GM12878 (cell line): ENCODE data around the gene MPC2. TPM values are rescaled to one million over a fixed set of nuclear protein-coding genes. Genes with fewer than 3 reads are reported as not detected.

Experiments
- ATAC-seq: fragments of 200-7000 bp; cut with Tn5 transposase; 3 replicates; pipeline ENCODE4 v1.9.1; 2020; ENCODE audit warnings: mild to moderate bottlenecking, moderate library complexity
- BruUV-seq: library from RNA; stranded (reverse); fragments of 400-500 nt; replicated peaks from 2 replicates; lab custom pipeline; 2021; lab: Mats Ljungman, UMichigan
- CTCF ChIA-PET: fragments of 300-600 bp; sonication (Branson Sonifier 250); formaldehyde crosslinking; extraction: SDS; loops from one replicate; lab custom pipeline; 2021; ENCODE audit warnings: inconsistent platforms; lab: Yijun Ruan, JAX
- POLR2A ChIA-PET: fragments of 350-600 bp; formaldehyde crosslinking; extraction: SDS; loops from one replicate; lab custom pipeline; 2021; ENCODE audit warnings: inconsistent platforms; lab: Charles Lee
- RAD21 ChIA-PET: fragments of 300-600 bp; sonication (Branson Sonifier 250); formaldehyde crosslinking; loops from one replicate; lab custom pipeline; 2023; ENCODE audit warnings: antibody characterized with exemption; ENCODE audit not compliant: unreplicated experiment; lab: Charles Lee
- SMC1A ChIA-PET: fragments of 300-600 bp; sonication (Branson Sonifier 250); formaldehyde crosslinking; loops from one replicate; lab custom pipeline; 2023; ENCODE audit not compliant: unreplicated experiment, uncharacterized antibody; lab: Charles Lee
- DNase-seq: peaks from one replicate; pipeline ENCODE4 v3.0.0-alpha.2; 2011; ENCODE audit warnings: low read depth, low spot score
- FAIRE-seq: peaks from 3 replicates; lab custom pipeline; 2011; peaks lifted over from hg19 to GRCh38; lab: Jason Lieb, UNC
- H2AFZ ChIP-seq: 2 replicates; pipeline ENCODE4 v1.6.0; 2011; ENCODE audit warnings: low read depth, low read length, control low read depth; ENCODE audit not compliant: control insufficient read depth
- H3K27ac ChIP-seq: 2 replicates; pipeline ENCODE4 v1.5.1; 2011; ENCODE audit warnings: control low read depth; ENCODE audit not compliant: control insufficient read depth, insufficient read depth
- H3K27me3 ChIP-seq, 2 experiments: replicated peaks in 1 of 2; 2 replicates each; pipeline versions ENCODE4 v1.6.0 to v1.6.1; 2011; ENCODE audit warnings: low read length in 1 of 2; ENCODE audit not compliant: control insufficient read depth in 2 of 2, insufficient read depth in 2 of 2
- H3K36me3 ChIP-seq, 2 experiments: 2 replicates each; pipeline ENCODE4 v1.5.1; 2011; ENCODE audit warnings: low read length in 1 of 2; ENCODE audit not compliant: control insufficient read depth in 2 of 2, insufficient read depth in 2 of 2
- H3K4me1 ChIP-seq: 2 replicates; pipeline ENCODE4 v1.6.1; 2011; ENCODE audit warnings: mild to moderate bottlenecking, low read length, moderate library complexity, mixed read lengths; ENCODE audit not compliant: control insufficient read depth, insufficient read depth
- H3K4me2 ChIP-seq: 2 replicates; pipeline ENCODE4 v1.6.0; 2011; ENCODE audit warnings: control low read depth; ENCODE audit not compliant: control insufficient read depth, insufficient read depth
- H3K4me3 ChIP-seq: fragments of 200-600 bp; sonication (generic); 2 replicates; pipeline ENCODE4 v1.5.1; 2016
- H3K79me2 ChIP-seq: 2 replicates; pipeline ENCODE4 v1.6.0; 2011; ENCODE audit warnings: low read length; ENCODE audit not compliant: control insufficient read depth, insufficient read depth
- H3K9ac ChIP-seq: 2 replicates; pipeline ENCODE4 v1.8.0; 2011; ENCODE audit warnings: low read length, control low read depth, mixed read lengths; ENCODE audit not compliant: control insufficient read depth, insufficient read depth
- H3K9me3 ChIP-seq: replicated peaks from 3 replicates; pipeline ENCODE4 v1.5.1; 2011; ENCODE audit warnings: mild to moderate bottlenecking, low read length; ENCODE audit not compliant: control insufficient read depth, insufficient read depth
- H4K20me1 ChIP-seq: 2 replicates; pipeline ENCODE4 v1.6.0; 2011; ENCODE audit not compliant: control insufficient read depth, insufficient read depth
- ATF7 ChIP-seq: fragments of 450-650 bp; IDR thresholded peaks from 2 replicates; pipeline ENCODE4 v1.6.1; 2016; ENCODE audit warnings: low read depth, mild to moderate bottlenecking
- CBX3 ChIP-seq: fragments of 200-600 bp; sonication (generic); IDR thresholded peaks from 2 replicates; pipeline ENCODE4 v1.6.1; 2016; ENCODE audit warnings: low read depth, borderline replicate concordance
- CHD2 ChIP-seq: IDR thresholded peaks from 2 replicates; pipeline ENCODE4 v1.6.1; 2011; ENCODE audit warnings: low read depth, low read length, improper control_type of control experiment, borderline replicate concordance
- CTCF ChIP-seq, 3 experiments: IDR thresholded peaks in 2 of 3; conservative IDR thresholded peaks in 1 of 3; 2 replicates each; pipeline ENCODE4 v1.5.1; 2011; ENCODE audit warnings: low read depth in 3 of 3, low read length in 3 of 3, mild to moderate bottlenecking in 3 of 3, control low read depth in 2 of 3, moderate library complexity in 2 of 3, inconsistent platforms in 1 of 3, mixed read lengths in 1 of 3; ENCODE audit not compliant: control insufficient read depth in 2 of 3, insufficient read depth in 1 of 3; ENCODE audit errors: extremely low read depth in 1 of 3
- ESRRA ChIP-seq: IDR thresholded peaks from 2 replicates; pipeline ENCODE4 v1.6.1; 2012; ENCODE audit warnings: mild to moderate bottlenecking, low read length, improper control_type of control experiment
- PBX3 ChIP-seq: IDR thresholded peaks from 2 replicates; pipeline ENCODE4 v1.6.1; 2011; ENCODE audit warnings: mild to moderate bottlenecking, low read depth, low read length, moderate library complexity; ENCODE audit not compliant: insufficient replicate concordance
- TAF1 ChIP-seq: IDR thresholded peaks from 2 replicates; pipeline ENCODE4 v1.6.1; 2011; ENCODE audit warnings: mild to moderate bottlenecking, low read depth, low read length, borderline replicate concordance
- TBL1XR1 ChIP-seq: IDR thresholded peaks from 2 replicates; pipeline ENCODE4 v1.6.1; 2012; ENCODE audit warnings: low read depth, low read length, improper control_type of control experiment
- WRNIP1 ChIP-seq: IDR thresholded peaks from 2 replicates; pipeline ENCODE4 v1.6.1; 2011; ENCODE audit warnings: low read depth, low read length, improper control_type of control experiment, borderline replicate concordance
- ZNF24 ChIP-seq: fragments of 450-650 bp; IDR thresholded peaks from 2 replicates; pipeline ENCODE4 v1.6.1; 2017; ENCODE audit warnings: antibody characterized with exemption, mild to moderate bottlenecking
- ZNF592 ChIP-seq: fragments of 450-650 bp; IDR thresholded peaks from 2 replicates; pipeline ENCODE4 v1.6.1; 2017; ENCODE audit warnings: mild to moderate bottlenecking, moderate library complexity
- WGBS: methylation state at CpG from one replicate; pipeline ENCODE4 v1.1.6; 2016; ENCODE audit warnings: low lambda C conversion rate; ENCODE audit not compliant: insufficient replicate concordance, insufficient coverage; ENCODE audit errors: missing lambda C conversion rate; 5-methylcytosine and 5-hydroxymethylcytosine counted together
- in situ Hi-C: fragments of 300-500 bp; cut with MboI; formaldehyde crosslinking; loops from 9 replicates; pipeline ENCODE4 v1.14.3; 2018; ENCODE audit warnings: mixed read lengths
- intact Hi-C: fragments of 100-400 bp; cut with micrococcal nuclease; formaldehyde crosslinking; loops from one replicate; pipeline ENCODE4 v1.14.2; 2022; ENCODE audit not compliant: unreplicated experiment
- polyA plus RNA-seq, 11 experiments: library from polyadenylated mRNA; depleted of rRNA in 4 of 11; unstranded in 6 of 11; stranded (reverse) in 5 of 11; fragments of >200 nt; fragmentation: Nextera tagmentation in 4 of 11; fragmentation: Illumina TruSeq in 1 of 11; extraction: Ambion mirVana in 4 of 11; extraction: Trizol in 1 of 11; gene quantifications; 1 replicate in 1 of 11; 2 replicates in 10 of 11; pipeline versions ENCODE4 v1.2.1 to v1.2.3, GENCODE V29; 2011 to 2016; ENCODE audit warnings: inconsistent platforms in 2 of 11, missing spikeins in 2 of 11, low read depth in 1 of 11
- total RNA-seq, 4 experiments: library from RNA; depleted of rRNA in 3 of 4; stranded (reverse); fragments of >200 nt in 3 of 4; fragmentation: Illumina TruSeq in 1 of 4; extraction: Trizol in 1 of 4; gene quantifications; 2 replicates each; pipeline versions ENCODE4 v1.2.1 to v1.2.3, GENCODE V29; 2013 to 2021

Gene MPC2
- total and polyA plus RNA-seq, 10 of the 15 experiments (the other 5 are each of a cell fraction or from before 2014, with no cell fraction given): 22.5 to 164 (median 63.3) TPM

GRCh38 chr1:167955915-167956314 lies 19.0 kb upstream of the MPC2 start:
- ChIA-PET CTCF (no interaction called here), POLR2A (no interaction called here), RAD21 (no interaction called here), SMC1A (no interaction called here)
- TF ChIP-seq ATF7 (peak; percentile 54), TAF1 (no peak), WRNIP1 (no peak), PBX3 (no peak)
- ATAC-seq: no peak
- Histone ChIP-seq H3K27ac (no peak overlapping the region), H3K4me3 (no peak overlapping the region), H2AFZ (no peak overlapping the region), H3K27me3 (no peaks in the 10 kb centered on the region), H3K36me3 (peaks cover 0 to 6% of the 10 kb centered on the region in 2 experiments; a peak in 3 of 4 replicates), H3K9ac (no peak overlapping the region), H3K4me2 (no peak overlapping the region), H3K4me1 (no peaks in the 10 kb centered on the region), H4K20me1 (no peaks in the 10 kb centered on the region), H3K9me3 (no peaks in the 10 kb centered on the region; the same call in none of the 3 replicates), H3K79me2 (peaks cover 2% of the 10 kb centered on the region)
- no peak for FAIRE-seq
- intact Hi-C loops (no loop called here), in situ Hi-C loops (no loop called here)
- no peak for DNase-seq
- no TSS peak for BruUV-seq
- WGBS: 95% methylated on average over 2 of the region's 2 CpGs

GRCh38 chr1:167950569-167950968 lies 13.7 kb upstream of the MPC2 start:
- in situ Hi-C loops: no loop called here
- Histone ChIP-seq H3K4me3 (no peak overlapping the region), H3K36me3 (peaks cover 0 to 6% of the 10 kb centered on the region in 2 experiments; a peak in 3 of 4 replicates), H2AFZ (no peak overlapping the region), H3K9me3 (no peaks in the 10 kb centered on the region), H3K79me2 (peaks cover 30% of the 10 kb centered on the region), H3K4me1 (no peaks in the 10 kb centered on the region), H3K4me2 (no peak overlapping the region), H4K20me1 (no peaks in the 10 kb centered on the region), H3K9ac (no peak overlapping the region), H3K27me3 (no peaks in the 10 kb centered on the region), H3K27ac (no peak overlapping the region)
- ChIA-PET SMC1A (no interaction called here), CTCF (no interaction called here), RAD21 (no interaction called here), POLR2A (no interaction called here)
- no peak for DNase-seq
- WGBS: 100% methylated on average over 1 of the region's 1 CpG
- FAIRE-seq: no peak
- no peak for ATAC-seq
- intact Hi-C loops: no loop called here
- no TSS peak for BruUV-seq
- no peak for TF ChIP-seq CHD2
- no peak for TF ChIP-seq ZNF24
- TF ChIP-seq ESRRA: no peak
- TF ChIP-seq TBL1XR1: no peak
- TF ChIP-seq ZNF592: no peak
- no peak for TF ChIP-seq CBX3
- TF ChIP-seq CTCF (IDR thresholded peaks at IDR 0.05 in 2 of 3, conservative IDR thresholded peaks at IDR 0.05 in 1 of 3; ENCODE audit: control insufficient read depth in 2 of 3, extremely low read depth in 1 of 3, insufficient read depth in 1 of 3, low read depth in 3 of 3, low read length in 3 of 3): no peak
